H1 (cell line): ENCODE data around the gene CES3.

ENCODE experiments used
- ATF3 ChIP-seq: IDR thresholded peaks from 2 replicates; pipeline ENCODE4 v1.6.1; 2011; ENCODE audit warnings: low read depth, mild to moderate bottlenecking, low read length; ENCODE audit not compliant: insufficient read depth
- BCL11A ChIP-seq, 2 experiments: IDR thresholded peaks; one replicate each; pipeline ENCODE4 v1.6.1; 2011; ENCODE audit warnings: low read depth in 2 of 2, low read length in 2 of 2, mild to moderate bottlenecking in 2 of 2
- BRCA1 ChIP-seq: IDR thresholded peaks from 2 replicates; pipeline ENCODE4 v1.6.1; 2012; ENCODE audit warnings: low read depth, low read length, improper control_type of control experiment
- CEBPB ChIP-seq: IDR thresholded peaks from 2 replicates; pipeline ENCODE4 v1.6.1; 2012; ENCODE audit warnings: low read depth, low read length
- CTCF ChIP-seq, 3 experiments: IDR thresholded peaks; 1 replicate in 2 of 3; 2 replicates in 1 of 3; pipeline versions ENCODE4 v1.5.1 to v1.6.1; 2011; ENCODE audit warnings: low read length in 3 of 3, mild to moderate bottlenecking in 3 of 3, inconsistent platforms in 2 of 3, low read depth in 1 of 3, moderate library complexity in 1 of 3; ENCODE audit not compliant: insufficient read depth in 1 of 3; ENCODE audit errors: control extremely low read depth in 1 of 3
- MAFK ChIP-seq: IDR thresholded peaks from 2 replicates; pipeline ENCODE4 v1.6.1; 2012; ENCODE audit warnings: low read depth, mild to moderate bottlenecking, improper control_type of control experiment, low read length
- MAX ChIP-seq: IDR thresholded peaks from 2 replicates; pipeline ENCODE4 v1.6.1; 2012; ENCODE audit warnings: inconsistent platforms
- POLR2A ChIP-seq, 2 experiments: IDR thresholded peaks; 1 replicate in 1 of 2; 2 replicates in 1 of 2; pipeline ENCODE4 v1.6.1; 2011; ENCODE audit warnings: low read depth in 2 of 2, low read length in 2 of 2, mild to moderate bottlenecking in 2 of 2; ENCODE audit errors: control extremely low read depth in 1 of 2
- POLR2AphosphoS5 ChIP-seq: IDR thresholded peaks from 2 replicates; pipeline ENCODE4 v1.6.1; 2011; ENCODE audit warnings: low read depth, low read length

- TF ChIP-seq CTCF (IDR thresholded peaks at IDR 0.05; ENCODE audit: control extremely low read depth in 1 of 3, insufficient read depth in 1 of 3, low read depth in 1 of 3, low read length in 3 of 3), result no peak
- no peak for TF ChIP-seq ATF3
- no peak for TF ChIP-seq MAFK
- TF ChIP-seq POLR2AphosphoS5, result no peak
- TF ChIP-seq POLR2A (IDR thresholded peaks at IDR 0.05; ENCODE audit: control extremely low read depth in 1 of 2, low read depth in 2 of 2, low read length in 2 of 2), result no peak
- TF ChIP-seq MAX, result no peak
- no peak for TF ChIP-seq BRCA1
- no peak for TF ChIP-seq CEBPB
- TF ChIP-seq BCL11A (IDR thresholded peaks at IDR 0.05; ENCODE audit: low read depth in 2 of 2, low read length in 2 of 2), result no peak
These were observed 48.1 kb downstream of the CES3 start for GRCh38 chr16:67009158-67009557.
